Measurements from ENCODE around the gene UGT2B28.
"Not testable (repeated sequence)": the region's sequence is repeated elsewhere in the genome, so short reads cannot be mapped to it uniquely, and the experiment has no call there.

UGT2B28 gene

GRCh38 chr4:69343558-69344420, 63.5 kb downstream of the UGT2B28 start:
- DNase-seq = not testable (repeated sequence)

Measured in activated CD4-positive, alpha-beta T cell treated with anti-CD3 and anti-CD28 coated beads, Interleukin-2, amount 50 U/mL, for 16 hours (primary cell).